OCI-LY1 (cell line): ENCODE measurements around the gene MICAL1.

Experiments used
- CTCF ChIP-seq: fragments of 200-600 bp; sonication (generic), shearing (Covaris generic); IDR thresholded peaks from 2 replicates; pipeline ENCODE4 v1.5.1; 2017; ENCODE audit warnings: mild to moderate bottlenecking, antibody characterized with exemption, low read length, moderate library complexity, mixed read lengths
- EZH2 ChIP-seq: fragments of 200-600 bp; sonication (generic), shearing (Covaris generic); IDR thresholded peaks from 2 replicates; pipeline ENCODE4 v1.8.0; 2017; ENCODE audit warnings: borderline replicate concordance, mixed run types, mild to moderate bottlenecking, antibody characterized with exemption, low read length, moderate library complexity, mixed read lengths

- TF ChIP-seq CTCF (no peak), EZH2 (no peak)
Observed at GRCh38 chr6:109456710-109457561, 1.4 kb upstream of the MICAL1 start.
